GM12873 (cell line): ENCODE measurements around the gene CYFIP1.

Experiments
- CTCF ChIP-seq: IDR thresholded peaks from 2 replicates; pipeline ENCODE4 v1.5.1; 2012; ENCODE audit warnings: low read depth, mild to moderate bottlenecking, moderate library complexity, low read length, control low read depth; ENCODE audit not compliant: insufficient read depth; ENCODE audit errors: missing control alignments

Gene CYFIP1

GRCh38 chr15:22839046-22839695 lies 141.0 kb downstream of the CYFIP1 start:
- no peak for TF ChIP-seq CTCF

DNA sequence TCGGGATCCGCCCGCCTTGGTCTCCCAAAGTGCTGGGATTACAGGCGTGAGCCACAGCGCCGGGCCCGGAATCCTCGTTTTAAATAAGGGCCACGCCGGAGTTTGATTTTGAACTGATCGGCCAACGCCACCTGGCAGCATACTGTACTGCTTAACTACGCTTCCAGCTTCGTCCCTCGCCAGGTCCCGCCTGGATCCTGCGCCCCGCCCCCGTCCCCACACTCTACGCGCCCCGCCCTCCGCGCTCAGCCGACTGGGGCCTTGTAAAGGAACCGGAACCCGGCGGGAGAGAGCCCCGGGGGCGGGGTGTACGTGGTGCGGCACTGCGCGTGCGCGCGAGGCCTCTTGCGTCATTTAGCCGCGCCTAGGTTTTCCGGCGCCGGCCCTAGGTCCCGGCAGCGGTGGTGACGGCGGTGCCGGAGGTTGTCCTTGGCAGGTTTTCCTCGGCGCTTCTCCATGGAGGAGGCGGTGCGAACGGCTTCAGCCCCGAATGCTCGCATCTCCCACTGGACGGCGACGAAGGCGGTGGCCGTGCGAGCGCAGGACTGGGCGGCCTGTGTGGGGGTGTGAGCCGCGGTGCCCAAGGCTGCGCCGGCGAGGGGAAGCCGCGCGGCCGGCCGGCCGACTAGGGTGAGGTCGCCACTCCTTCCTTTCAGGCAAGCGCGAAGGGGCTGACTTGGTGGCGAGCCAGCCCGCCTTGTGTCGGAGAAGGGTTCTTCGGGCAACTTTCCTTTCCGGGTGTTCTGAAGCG lies 141.7 kb downstream of the CYFIP1 start, which contains the start of gene NIPA2:
NIPA2 (plus strand) TSS at position 375 of the 751 bp plus-strand sequence. CDS start 13,066 bp downstream, outside the sequence.
- no peak for TF ChIP-seq CTCF

DNA sequence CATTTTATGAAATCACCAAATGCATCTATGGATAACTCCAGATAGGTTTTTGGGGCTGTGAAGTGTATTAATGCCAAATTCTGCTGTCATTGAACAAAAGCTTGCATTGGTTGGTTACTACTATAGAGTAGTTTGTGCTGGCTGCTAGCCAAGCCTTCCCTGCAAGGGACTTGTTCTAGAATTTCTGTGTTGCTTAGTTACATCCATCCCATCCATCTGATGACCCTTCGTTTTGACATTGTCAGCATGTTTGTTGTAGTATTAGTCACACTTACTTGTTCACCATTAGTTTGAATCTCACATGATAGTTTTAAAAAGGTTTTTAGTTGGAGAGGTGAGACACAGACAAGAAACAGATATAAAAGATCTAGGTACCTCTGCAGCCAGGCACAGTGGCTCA lies 148.7 kb downstream of the CYFIP1 start:
- TF ChIP-seq CTCF, result no peak

DNA sequence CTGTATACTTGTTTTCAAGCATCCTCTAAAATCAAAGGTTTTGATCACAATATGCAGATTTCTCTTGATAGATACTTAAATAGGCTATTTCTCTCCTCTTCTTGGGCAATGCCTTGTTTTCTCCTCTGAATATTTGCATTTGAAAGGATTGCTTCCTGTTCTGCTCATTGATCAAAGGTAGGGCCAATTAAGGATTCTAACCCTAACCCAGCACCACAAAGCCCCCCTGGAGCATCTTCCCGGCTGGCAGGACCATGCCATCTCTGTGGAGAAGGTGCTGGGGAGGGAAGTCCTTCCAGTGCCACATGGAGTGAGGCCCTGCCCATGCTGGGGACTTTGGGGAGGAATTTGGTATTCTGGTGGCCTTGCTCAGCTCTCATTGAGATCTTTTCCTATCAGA lies 153.0 kb downstream of the CYFIP1 start:
- no peak for TF ChIP-seq CTCF

DNA sequence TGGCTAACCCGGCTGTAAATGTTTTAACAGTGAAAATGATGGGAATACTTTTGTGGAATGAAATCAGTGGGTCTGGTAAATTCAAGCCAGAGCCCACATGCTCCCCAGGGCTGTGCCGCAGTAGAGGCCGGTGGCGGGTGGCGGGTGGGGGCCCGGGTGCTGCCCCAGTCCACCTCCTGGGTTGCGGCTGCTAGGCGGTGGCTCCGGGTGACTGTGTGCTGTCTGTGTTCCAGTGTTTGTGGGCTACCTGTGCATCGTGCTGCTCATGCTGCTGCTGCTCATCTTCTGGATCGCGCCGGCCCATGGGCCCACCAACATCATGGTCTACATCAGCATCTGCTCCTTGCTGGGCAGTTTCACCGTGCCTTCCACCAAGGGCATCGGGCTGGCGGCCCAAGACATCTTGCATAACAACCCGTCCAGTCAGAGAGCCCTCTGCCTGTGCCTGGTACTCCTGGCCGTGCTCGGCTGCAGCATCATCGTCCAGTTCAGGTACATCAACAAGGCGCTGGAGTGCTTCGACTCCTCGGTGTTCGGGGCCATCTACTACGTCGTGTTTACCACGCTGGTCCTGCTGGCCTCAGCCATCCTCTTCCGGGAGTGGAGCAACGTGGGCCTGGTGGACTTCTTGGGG lies 156.6 kb downstream of the CYFIP1 start:
- TF ChIP-seq CTCF, result no peak

GRCh38 chr15:22819651-22820050 lies 160.5 kb downstream of the CYFIP1 start:
- no peak for TF ChIP-seq CTCF
